ENCODE measurements around the gene DHRS1. TPM values are rescaled to one million over a fixed set of nuclear protein-coding genes. Genes with fewer than 3 reads are reported as not detected.

Gene DHRS1
- 9.7 and 10.4 TPM in 2 replicates for total RNA-seq

DNA sequence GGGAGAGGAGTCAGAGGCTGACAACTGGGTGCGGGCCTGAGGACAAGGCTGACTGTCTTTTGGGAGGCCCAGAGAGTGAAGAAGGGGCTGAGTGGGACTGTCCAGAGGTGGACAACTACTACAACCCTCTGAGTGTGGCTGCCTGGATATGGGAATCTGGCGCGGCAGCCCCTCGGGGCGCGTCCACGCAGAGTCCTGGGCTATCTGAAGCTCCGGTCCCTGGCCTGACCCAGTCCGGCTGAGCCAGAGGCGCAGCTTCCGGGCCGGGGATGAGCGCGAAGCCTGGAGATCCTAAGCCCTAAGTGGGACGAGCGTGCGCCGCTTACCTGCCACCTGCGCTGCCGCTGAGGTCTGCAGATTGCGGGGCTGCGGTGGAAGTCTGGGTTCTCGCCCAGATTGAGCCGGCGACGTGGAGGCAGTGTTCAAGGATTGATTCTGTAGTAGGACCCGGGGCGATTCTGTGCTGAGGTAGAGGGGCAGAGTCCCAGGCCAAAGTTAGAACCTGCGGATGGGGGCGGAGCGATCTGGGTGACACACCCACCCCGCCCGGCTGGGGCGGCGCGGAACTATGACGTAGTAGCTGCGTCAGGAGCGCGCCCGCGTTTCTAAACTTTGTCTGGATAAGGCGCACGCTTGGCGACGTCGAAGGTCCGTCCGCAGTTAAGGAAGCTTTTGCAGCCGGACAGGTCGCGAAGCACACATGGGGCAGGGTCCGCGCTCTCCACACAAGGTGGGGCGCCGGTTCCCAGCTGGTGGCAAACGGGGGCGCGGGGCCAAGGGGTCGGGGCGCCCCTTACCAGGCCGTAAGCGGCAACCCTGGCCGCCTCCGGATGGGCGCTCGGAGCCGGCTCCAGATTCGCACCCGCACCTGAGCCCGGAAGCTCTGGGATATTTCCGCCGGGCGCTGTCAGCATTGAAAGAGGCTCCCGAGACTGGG, at the start of gene DHRS1, which contains the start of gene NOP9:
Gene DHRS1, minus strand, starts transcription at position 526 of the 937 bp plus-strand sequence. CDS start 674 bp downstream, outside the sequence.
Gene NOP9, plus strand, starts transcription at position 596 of the 937 bp plus-strand sequence. Its CDS starts 105 bp downstream, at position 701.
- peaks cover 33% of the 10 kb centered on the region for H3K4me1 Mint-ChIP-seq (ENCODE audit: low read depth)
- DNase-seq (ENCODE audit: low spot score), result peak; percentile 89
- H3K27ac Mint-ChIP-seq, result peak within 1 kb of the TSS; percentile 88
- peak within 1 kb of the TSS; percentile 90 for H3K4me3 Mint-ChIP-seq (ENCODE audit: low read depth)
- intact Hi-C loops (cut with micrococcal nuclease), result loop anchor here (1.0 to 5.0 kb wide), 3 partner anchors 28 to 287 kb away; partner anchors contain the start of genes MDP1 and RABGGTA
- H3K36me3 Mint-ChIP-seq (ENCODE audit: low read depth), result peaks cover 44% of the 10 kb centered on the region
- H3K9me3 Mint-ChIP-seq, result no peaks in the 10 kb centered on the region
- no peaks in the 10 kb centered on the region for H3K27me3 Mint-ChIP-seq (ENCODE audit: low read depth)

DNA sequence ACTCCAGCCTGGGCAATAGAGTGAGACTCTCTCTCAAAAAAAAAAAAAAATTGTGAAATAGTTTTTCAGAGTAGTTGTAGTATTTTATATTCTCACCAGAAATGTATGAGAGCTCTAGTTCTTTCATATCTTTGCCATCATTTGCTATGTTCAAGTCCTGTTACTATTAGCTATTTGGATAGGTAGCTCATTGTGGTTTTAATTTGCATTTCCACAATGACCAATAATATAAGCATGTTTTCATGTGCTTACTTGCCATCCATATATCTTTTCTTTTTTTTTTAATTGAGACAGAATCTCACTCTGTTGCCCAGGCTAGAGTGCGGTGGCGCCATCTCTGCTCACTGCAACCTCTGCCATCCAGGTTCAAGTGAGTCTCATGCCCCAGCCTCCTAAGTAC, 48.6 kb upstream of the DHRS1 start:
- Mint-ChIP-seq H3K9me3 (no peaks in the 10 kb centered on the region), H3K27ac (no peak overlapping the region), H3K36me3 (ENCODE audit: low read depth) (no peaks in the 10 kb centered on the region), H3K27me3 (ENCODE audit: low read depth) (peaks cover 56% of the 10 kb centered on the region), H3K4me1 (ENCODE audit: low read depth) (no peaks in the 10 kb centered on the region), H3K4me3 (ENCODE audit: low read depth) (no peak overlapping the region)
- DNase-seq (ENCODE audit: low spot score), result no peak
- intact Hi-C loops (cut with micrococcal nuclease), result no loop called here

DNA sequence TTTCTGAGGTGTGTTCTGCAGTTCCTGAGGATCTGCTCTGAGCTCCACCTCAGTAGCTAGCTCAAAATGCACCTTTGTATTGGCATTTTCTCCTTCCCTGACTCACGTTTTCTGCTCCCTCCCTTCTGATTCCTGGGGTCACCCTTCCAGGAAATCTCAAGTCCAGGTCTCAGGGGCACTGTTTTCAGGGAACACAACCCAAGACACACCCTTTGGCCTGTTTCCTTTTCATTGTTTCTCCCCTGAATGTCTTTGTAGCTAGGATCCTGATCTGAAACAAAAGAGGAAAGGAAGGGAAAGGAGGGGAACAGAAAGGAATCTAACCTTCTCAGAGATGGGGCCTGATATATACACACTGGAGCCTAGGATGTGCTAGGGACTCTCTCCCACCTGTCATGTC, 47.6 kb upstream of the DHRS1 start:
- intact Hi-C loops (cut with micrococcal nuclease), result no loop called here
- H3K4me1 Mint-ChIP-seq (ENCODE audit: low read depth), result no peaks in the 10 kb centered on the region
- DNase-seq (ENCODE audit: low spot score), result no peak
- no peaks in the 10 kb centered on the region for H3K9me3 Mint-ChIP-seq
- peaks cover 55% of the 10 kb centered on the region for H3K27me3 Mint-ChIP-seq (ENCODE audit: low read depth)
- H3K36me3 Mint-ChIP-seq (ENCODE audit: low read depth), result no peaks in the 10 kb centered on the region
- H3K4me3 Mint-ChIP-seq (ENCODE audit: low read depth), result no peak overlapping the region
- H3K27ac Mint-ChIP-seq, result no peak overlapping the region

DNA sequence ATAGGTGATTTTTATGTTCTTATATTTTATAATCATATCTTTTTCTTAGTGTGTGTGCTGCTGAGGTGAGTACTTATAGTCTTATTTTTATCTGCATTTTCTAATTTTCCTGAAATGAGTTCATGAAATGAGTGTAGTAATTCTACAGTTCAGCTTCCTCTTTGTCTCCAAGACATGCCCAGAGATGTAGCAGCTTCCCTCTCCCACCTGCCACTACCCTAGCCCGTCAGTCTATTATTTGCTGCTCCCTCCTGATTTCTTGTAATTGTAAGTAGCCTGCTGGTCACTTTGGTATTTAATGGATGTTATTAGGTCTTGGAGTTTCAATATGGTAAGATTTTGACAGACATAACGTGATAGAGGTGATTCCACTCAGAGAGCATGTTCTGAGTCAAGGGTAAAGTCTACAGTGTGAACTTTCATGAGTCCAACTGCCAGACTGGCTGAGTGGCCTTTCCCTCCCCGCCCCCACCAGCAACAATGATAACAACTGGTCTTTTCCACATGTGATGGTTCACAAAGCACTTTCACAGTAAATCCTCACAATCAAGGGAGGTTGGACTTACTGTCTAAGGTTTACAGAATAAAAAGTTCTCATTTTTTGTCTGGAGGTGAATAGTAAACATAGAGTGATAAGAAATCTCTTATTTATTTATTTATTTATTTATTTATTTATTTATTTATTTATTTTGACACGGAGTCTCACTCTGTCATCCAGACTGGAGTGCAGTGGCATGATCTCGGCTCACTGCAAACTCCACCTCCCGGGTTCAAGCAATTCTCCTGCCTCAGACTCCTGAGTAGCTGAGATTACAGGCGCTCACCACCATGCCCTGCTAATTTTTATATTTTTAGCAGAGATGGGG, 44.4 kb upstream of the DHRS1 start:
- H3K36me3 Mint-ChIP-seq (ENCODE audit: low read depth), result no peaks in the 10 kb centered on the region
- intact Hi-C loops (cut with micrococcal nuclease), result no loop called here
- no peak overlapping the region for H3K4me3 Mint-ChIP-seq (ENCODE audit: low read depth)
- DNase-seq (ENCODE audit: low spot score), result no peak
- peaks cover 6% of the 10 kb centered on the region for H3K4me1 Mint-ChIP-seq (ENCODE audit: low read depth)
- no peak overlapping the region for H3K27ac Mint-ChIP-seq
- H3K9me3 Mint-ChIP-seq, result no peaks in the 10 kb centered on the region
- peaks cover 32% of the 10 kb centered on the region for H3K27me3 Mint-ChIP-seq (ENCODE audit: low read depth)

GRCh38 chr14:24342889-24343288, 43.3 kb upstream of the DHRS1 start:
- H3K4me1 Mint-ChIP-seq (ENCODE audit: low read depth), result peaks cover 13% of the 10 kb centered on the region
- peaks cover 27% of the 10 kb centered on the region for H3K27me3 Mint-ChIP-seq (ENCODE audit: low read depth)
- no peak overlapping the region for H3K27ac Mint-ChIP-seq
- no peaks in the 10 kb centered on the region for H3K9me3 Mint-ChIP-seq
- intact Hi-C loops (cut with micrococcal nuclease), result no loop called here
- H3K4me3 Mint-ChIP-seq (ENCODE audit: low read depth), result no peak overlapping the region
- no peaks in the 10 kb centered on the region for H3K36me3 Mint-ChIP-seq (ENCODE audit: low read depth)
- DNase-seq (ENCODE audit: low spot score), result no peak

DNA sequence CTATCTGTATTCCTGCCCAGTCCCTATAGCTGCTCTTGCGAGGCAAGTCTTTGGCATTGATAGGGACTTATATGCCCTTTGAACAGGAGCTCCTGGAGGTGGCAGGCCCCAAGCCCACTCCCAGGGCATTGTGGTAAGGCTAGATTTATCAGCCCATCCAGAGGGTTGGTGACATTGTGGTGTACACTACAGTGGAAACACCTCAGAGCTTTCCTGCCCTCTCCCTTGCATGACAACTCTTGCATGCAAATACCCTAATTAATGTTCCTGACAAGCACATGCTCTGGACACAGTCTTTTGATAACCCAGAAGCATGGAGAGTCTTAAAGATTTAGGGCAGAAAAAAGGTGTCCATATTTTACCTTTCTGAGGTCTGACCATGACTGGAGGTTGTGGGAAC, 41.0 kb upstream of the DHRS1 start:
- H3K27me3 Mint-ChIP-seq (ENCODE audit: low read depth), result peaks cover 19% of the 10 kb centered on the region
- no peak overlapping the region for H3K27ac Mint-ChIP-seq
- no peaks in the 10 kb centered on the region for H3K9me3 Mint-ChIP-seq
- H3K36me3 Mint-ChIP-seq (ENCODE audit: low read depth), result peaks cover 18% of the 10 kb centered on the region
- no peak for DNase-seq (ENCODE audit: low spot score)
- H3K4me1 Mint-ChIP-seq (ENCODE audit: low read depth), result peaks cover 13% of the 10 kb centered on the region
- intact Hi-C loops (cut with micrococcal nuclease), result no loop called here
- H3K4me3 Mint-ChIP-seq (ENCODE audit: low read depth), result no peak overlapping the region

- peaks cover 26% of the 10 kb centered on the region for H3K36me3 Mint-ChIP-seq (ENCODE audit: low read depth)
- peaks cover 16% of the 10 kb centered on the region for H3K4me1 Mint-ChIP-seq (ENCODE audit: low read depth)
- peak within 1 kb of the TSS; percentile 61 for H3K27ac Mint-ChIP-seq
- peak; percentile 68 for DNase-seq (ENCODE audit: low spot score)
- peak within 1 kb of the TSS; percentile 87 for H3K4me3 Mint-ChIP-seq (ENCODE audit: low read depth)
- intact Hi-C loops (cut with micrococcal nuclease), result loop anchor here (10.0 kb wide), 1 partner anchor 325 kb away; no protein-coding TSS in a partner anchor
- H3K27me3 Mint-ChIP-seq (ENCODE audit: low read depth), result peaks cover 24% of the 10 kb centered on the region
- H3K9me3 Mint-ChIP-seq, result no peaks in the 10 kb centered on the region
Measured at GRCh38 chr14:24339284-24340151, 39.9 kb upstream of the DHRS1 start, which contains the start of gene RIPK3. Gene RIPK3 (minus strand): TSS chr14:24339991. CDS start chr14:24339826, 165 bp downstream.

GRCh38 chr14:24338843-24339242, 39.3 kb upstream of the DHRS1 start:
- intact Hi-C loops (cut with micrococcal nuclease), result loop anchor here (10.0 kb wide), 1 partner anchor 326 kb away; no protein-coding TSS in a partner anchor
- H3K4me1 Mint-ChIP-seq (ENCODE audit: low read depth), result peaks cover 19% of the 10 kb centered on the region

GRCh38 chr14:24337824-24338175, 38.2 kb upstream of the DHRS1 start:
- peaks cover 22% of the 10 kb centered on the region for H3K4me1 Mint-ChIP-seq (ENCODE audit: low read depth)

More at GRCh38 chr14:24338843-24339242, 39.3 kb upstream of the DHRS1 start:
- Mint-ChIP-seq H3K36me3 (ENCODE audit: low read depth) (peaks cover 26% of the 10 kb centered on the region), H3K27ac (no peak overlapping the region), H3K9me3 (no peaks in the 10 kb centered on the region), H3K4me3 (ENCODE audit: low read depth) (peak overlapping the region; percentile 87), H3K27me3 (ENCODE audit: low read depth) (peaks cover 25% of the 10 kb centered on the region)
- DNase-seq (ENCODE audit: low spot score), result no peak

DNA sequence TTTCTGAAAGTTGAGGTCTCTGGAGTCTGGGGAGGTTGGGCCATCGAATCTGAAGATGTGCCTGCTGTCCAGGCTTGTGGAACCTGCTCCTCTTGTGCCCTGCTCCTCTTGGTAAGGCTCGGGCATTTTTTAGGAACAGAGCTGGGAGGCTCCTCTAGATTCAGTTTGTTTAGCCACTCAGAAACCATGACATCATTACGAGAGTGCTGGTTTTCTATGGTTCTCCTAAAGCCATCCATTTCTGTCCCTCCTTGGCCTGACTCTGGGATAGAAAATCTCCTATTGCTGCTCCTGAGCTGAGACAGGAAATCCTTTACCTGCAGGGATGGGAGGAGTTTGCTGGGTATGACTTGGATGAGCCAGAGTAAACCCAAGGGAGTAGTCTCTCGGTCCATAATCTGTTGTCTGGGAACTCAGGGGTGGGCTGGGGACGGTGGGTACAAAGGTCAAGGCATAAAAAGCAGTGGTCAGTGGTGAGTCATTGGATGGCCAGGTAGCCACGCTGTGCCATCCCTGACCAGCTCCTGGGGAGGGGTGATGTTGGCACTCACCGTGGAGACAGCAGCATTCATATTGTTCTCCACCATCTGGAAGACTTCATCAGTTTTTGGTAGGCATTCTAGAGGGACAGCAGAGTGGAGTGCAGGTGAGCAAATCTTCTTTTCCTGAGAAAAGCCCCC, 37.7 kb upstream of the DHRS1 start:
- no peaks in the 10 kb centered on the region for H3K9me3 Mint-ChIP-seq
- no peak for DNase-seq (ENCODE audit: low spot score)
- intact Hi-C loops (cut with micrococcal nuclease), result loop anchor here (10.0 kb wide), 1 partner anchor 328 kb away; no protein-coding TSS in a partner anchor
- H3K27ac Mint-ChIP-seq, result no peak overlapping the region
- no peak overlapping the region for H3K4me3 Mint-ChIP-seq (ENCODE audit: low read depth)
- peaks cover 26% of the 10 kb centered on the region for H3K4me1 Mint-ChIP-seq (ENCODE audit: low read depth)
- H3K36me3 Mint-ChIP-seq (ENCODE audit: low read depth), result peaks cover 26% of the 10 kb centered on the region
- H3K27me3 Mint-ChIP-seq (ENCODE audit: low read depth), result peaks cover 20% of the 10 kb centered on the region

More at GRCh38 chr14:24337824-24338175, 38.2 kb upstream of the DHRS1 start:
- DNase-seq (ENCODE audit: low spot score), result no peak
- Mint-ChIP-seq H3K27ac (no peak overlapping the region), H3K4me3 (ENCODE audit: low read depth) (peak overlapping the region; percentile 87), H3K9me3 (no peaks in the 10 kb centered on the region), H3K27me3 (ENCODE audit: low read depth) (peaks cover 21% of the 10 kb centered on the region), H3K36me3 (ENCODE audit: low read depth) (peaks cover 26% of the 10 kb centered on the region)
- intact Hi-C loops (cut with micrococcal nuclease), result loop anchor here (10.0 kb wide), 1 partner anchor 327 kb away; no protein-coding TSS in a partner anchor

GRCh38 chr14:24335461-24336171, 36.0 kb upstream of the DHRS1 start:
- peaks cover 22% of the 10 kb centered on the region for H3K27me3 Mint-ChIP-seq (ENCODE audit: low read depth)
- no peaks in the 10 kb centered on the region for H3K9me3 Mint-ChIP-seq
- no peak for DNase-seq (ENCODE audit: low spot score)
- H3K27ac Mint-ChIP-seq, result no peak overlapping the region
- intact Hi-C loops (cut with micrococcal nuclease), result loop anchor here (10.0 kb wide), 1 partner anchor 329 kb away; no protein-coding TSS in a partner anchor
- peaks cover 29% of the 10 kb centered on the region for H3K4me1 Mint-ChIP-seq (ENCODE audit: low read depth)
- peaks cover 26% of the 10 kb centered on the region for H3K36me3 Mint-ChIP-seq (ENCODE audit: low read depth)
- H3K4me3 Mint-ChIP-seq (ENCODE audit: low read depth), result no peak overlapping the region

Data from activated T-helper 2 cell treated with anti-CD3 and anti-CD28 coated beads, Interferon-gamma antibody, Interleukin-2, Interleukin-4, amounts not matched to agents 10 μg/mL and 5 μg/mL and 100 μg/mL, durations not matched to agents 14 hours and 24 hours and 36 hours (primary cell).